Calu3 (cell line): Measurements from ENCODE around the gene RANBP9. TPM values are rescaled to one million over a fixed set of nuclear protein-coding genes. Genes with fewer than 3 reads are reported as not detected.

Experiments used
- BruUV-seq: library from RNA; stranded (reverse); fragments of 400-500 nt; replicated peaks from 2 replicates; lab custom pipeline; 2021; lab: Mats Ljungman, UMichigan
- CTCF ChIA-PET: fragments of 300-600 bp; sonication (Branson Sonifier 250); formaldehyde crosslinking; loops from one replicate; lab custom pipeline; 2022; ENCODE audit warnings: antibody characterized with exemption; lab: Charles Lee
- DNase-seq: peaks from one replicate; pipeline ENCODE4 v3.0.0; 2022
- H3K27ac Mint-ChIP-seq: one replicate; pipeline ENCODE4 v1.8.0; 2022; ENCODE audit warnings: mixed read lengths; ENCODE audit not compliant: unreplicated experiment
- H3K27me3 Mint-ChIP-seq: one replicate; pipeline ENCODE4 v1.8.0; 2022; ENCODE audit warnings: mixed read lengths; ENCODE audit not compliant: unreplicated experiment
- H3K36me3 Mint-ChIP-seq: one replicate; pipeline ENCODE4 v1.8.0; 2022; ENCODE audit warnings: mild to moderate bottlenecking, moderate library complexity, mixed read lengths; ENCODE audit not compliant: insufficient read depth, unreplicated experiment
- H3K4me1 Mint-ChIP-seq: one replicate; pipeline ENCODE4 v1.8.0; 2022; ENCODE audit warnings: mild to moderate bottlenecking, low read depth, mixed read lengths; ENCODE audit not compliant: unreplicated experiment
- H3K4me3 Mint-ChIP-seq: one replicate; pipeline ENCODE4 v1.8.0; 2022; ENCODE audit warnings: mild to moderate bottlenecking, low read depth, moderate library complexity, mixed read lengths; ENCODE audit not compliant: unreplicated experiment
- H3K9me3 Mint-ChIP-seq: one replicate; pipeline ENCODE4 v1.8.0; 2022; ENCODE audit warnings: low read depth, mixed read lengths; ENCODE audit not compliant: unreplicated experiment
- CTCF ChIP-seq: fragments of 200-600 bp; IDR thresholded peaks from one replicate; pipeline ENCODE4 v1.8.0; 2022; ENCODE audit warnings: antibody characterized with exemption; ENCODE audit not compliant: unreplicated experiment
- intact Hi-C: fragments of 100-400 bp; cut with micrococcal nuclease; formaldehyde crosslinking; loops from one replicate; pipeline ENCODE4 v1.10.0; 2022; ENCODE audit not compliant: unreplicated experiment
- total RNA-seq: library from RNA; stranded (reverse); gene quantifications from 2 replicates; pipeline ENCODE4 v1.2.3, GENCODE V29; 2022

Gene RANBP9
- total RNA-seq, 1 experiment from 2014 or later, result 20.4 TPM

DNA sequence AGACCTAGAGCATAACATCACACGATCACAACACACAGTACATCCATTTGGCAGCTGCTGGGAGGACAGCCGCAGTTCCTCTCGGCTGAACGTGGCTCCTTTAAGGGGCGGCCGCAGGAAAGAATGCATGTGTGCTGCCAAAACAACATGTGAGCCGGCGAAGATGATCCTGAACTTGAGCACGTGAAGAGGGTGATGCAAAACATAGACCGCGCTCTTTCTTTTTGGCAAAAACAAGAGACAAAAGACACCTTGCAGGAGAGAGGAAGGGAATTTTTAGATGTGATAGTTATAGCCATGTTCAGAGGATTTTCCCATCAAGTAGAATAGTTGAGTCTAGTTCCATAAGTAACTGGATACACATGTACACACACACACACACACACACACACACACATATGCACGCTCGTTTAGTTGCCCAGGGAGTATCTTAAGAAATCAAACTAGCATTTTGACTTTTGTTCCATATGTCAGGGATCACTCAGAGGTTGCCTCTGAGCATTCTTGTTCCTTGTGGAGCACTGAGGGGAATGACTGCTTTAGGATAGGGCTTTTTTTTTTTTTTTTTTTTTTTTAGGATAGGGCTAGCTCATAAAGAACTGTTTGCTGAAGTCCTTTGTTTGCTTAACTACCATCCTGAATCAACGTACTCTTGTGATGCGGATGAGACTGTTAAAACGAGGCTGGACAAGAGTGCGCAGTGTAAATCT lies 21.7 kb upstream of the RANBP9 start:
- Mint-ChIP-seq H3K9me3 (no peaks in the 10 kb centered on the region), H3K36me3 (peaks cover 5% of the 10 kb centered on the region), H3K4me1 (peaks cover 8% of the 10 kb centered on the region), H3K27me3 (peaks cover 12% of the 10 kb centered on the region), H3K4me3 (peak overlapping the region; percentile 55), H3K27ac (no peak overlapping the region)
- TF ChIP-seq CTCF, result no peak
- intact Hi-C loops, result no loop called here
- DNase-seq, result peak; percentile 6
- CTCF ChIA-PET, result interaction anchor here (0.6 kb wide), 1 partner anchor 417 kb away, joined by 6 read pairs; no protein-coding TSS in a partner anchor
- BruUV-seq, result no TSS peak

GRCh38 chr6:13730704-13731103 lies 19.1 kb upstream of the RANBP9 start:
- H3K36me3 Mint-ChIP-seq, result peaks cover 2% of the 10 kb centered on the region
- no peak for TF ChIP-seq CTCF
- H3K4me3 Mint-ChIP-seq, result no peak overlapping the region
- H3K9me3 Mint-ChIP-seq, result no peaks in the 10 kb centered on the region
- intact Hi-C loops, result no loop called here
- peaks cover 12% of the 10 kb centered on the region for H3K27me3 Mint-ChIP-seq
- H3K4me1 Mint-ChIP-seq, result peaks cover 8% of the 10 kb centered on the region
- H3K27ac Mint-ChIP-seq, result no peak overlapping the region
- BruUV-seq, result no TSS peak
- CTCF ChIA-PET, result no interaction called here
- no peak for DNase-seq

GRCh38 chr6:13729891-13730290 lies 18.3 kb upstream of the RANBP9 start:
- Mint-ChIP-seq H3K4me1 (peaks cover 15% of the 10 kb centered on the region), H3K4me3 (no peak overlapping the region), H3K9me3 (no peaks in the 10 kb centered on the region), H3K27ac (no peak overlapping the region), H3K36me3 (peaks cover 10% of the 10 kb centered on the region), H3K27me3 (peaks cover 12% of the 10 kb centered on the region)
- TF ChIP-seq CTCF, result no peak
- no TSS peak for BruUV-seq
- no peak for DNase-seq
- CTCF ChIA-PET, result interaction anchor here (0.7 kb wide), 2 partner anchors 102 to 843 kb away, joined by 3 read pairs; no protein-coding TSS in a partner anchor
- intact Hi-C loops, result no loop called here

GRCh38 chr6:13725570-13725969 lies 13.9 kb upstream of the RANBP9 start:
- H3K4me1 Mint-ChIP-seq, result peaks cover 29% of the 10 kb centered on the region
- no peak for TF ChIP-seq CTCF
- peak; percentile 69 for DNase-seq
- no peaks in the 10 kb centered on the region for H3K9me3 Mint-ChIP-seq
- peak overlapping the region; percentile 80 for H3K27ac Mint-ChIP-seq
- H3K27me3 Mint-ChIP-seq, result no peaks in the 10 kb centered on the region
- intact Hi-C loops, result no loop called here
- H3K4me3 Mint-ChIP-seq, result no peak overlapping the region
- BruUV-seq, result no TSS peak
- CTCF ChIA-PET, result no interaction called here
- peaks cover 12% of the 10 kb centered on the region for H3K36me3 Mint-ChIP-seq
